GM12891 (cell line): ENCODE data around the gene TMEM127.

Experiments
- DNase-seq: peaks from one replicate; pipeline ENCODE4 v3.0.0; 2011; ENCODE audit warnings: low spot score; ENCODE audit not compliant: insufficient read length
- FAIRE-seq: peaks from 2 replicates; lab custom pipeline; 2011; peaks lifted over from hg19 to GRCh38; lab: Jason Lieb, UNC
- PAX5 ChIP-seq: IDR thresholded peaks from 2 replicates; pipeline ENCODE4 v1.6.1; 2011; ENCODE audit warnings: low read length, moderate library complexity, mild to moderate bottlenecking; ENCODE audit not compliant: insufficient read depth, severe bottlenecking
- POLR2A ChIP-seq: IDR thresholded peaks from 2 replicates; pipeline ENCODE4 v1.6.1; 2011; ENCODE audit warnings: low read depth, low read length, control low read depth
- POLR2AphosphoS5 ChIP-seq: IDR thresholded peaks from 2 replicates; pipeline ENCODE4 v1.6.1; 2011; ENCODE audit warnings: low read depth, low read length, control low read depth
- POU2F2 ChIP-seq: IDR thresholded peaks from 2 replicates; pipeline ENCODE4 v1.6.1; 2011; ENCODE audit warnings: low read depth, mild to moderate bottlenecking, control low read depth, low read length, moderate library complexity
- SPI1 ChIP-seq: IDR thresholded peaks from 2 replicates; pipeline ENCODE4 v1.6.1; 2011; ENCODE audit warnings: low read depth, low read length, control low read depth
- TAF1 ChIP-seq: IDR thresholded peaks from 2 replicates; pipeline ENCODE4 v1.6.1; 2011; ENCODE audit warnings: low read depth, low read length, control low read depth

Gene TMEM127

GRCh38 chr2:96287273-96287856 is 21.6 kb upstream of the TMEM127 start:
- TF ChIP-seq TAF1: no peak
- TF ChIP-seq POLR2A: no peak
- TF ChIP-seq POU2F2: no peak
- no peak for TF ChIP-seq PAX5
- TF ChIP-seq SPI1: no peak
- TF ChIP-seq POLR2AphosphoS5: no peak
- FAIRE-seq (no peak), DNase-seq (no peak)

- TF ChIP-seq TAF1 (no peak), SPI1 (no peak), POLR2AphosphoS5 (no peak; the same call in 1 of the 2 replicates), POLR2A (no peak)
- DNase-seq (no peak), FAIRE-seq (no peak)
Observed at GRCh38 chr2:96276787-96277499, 11.1 kb upstream of the TMEM127 start.

- FAIRE-seq (no peak), DNase-seq (no peak)
- TF ChIP-seq POLR2AphosphoS5 (no peak), SPI1 (no peak), PAX5 (no peak), POU2F2 (no peak), TAF1 (no peak)
Observed at GRCh38 chr2:96274355-96275056, 8.7 kb upstream of the TMEM127 start.

- FAIRE-seq (no peak), DNase-seq (no peak)
- no peak for TF ChIP-seq POU2F2
- TF ChIP-seq POLR2AphosphoS5: no peak
- TF ChIP-seq SPI1: no peak
- no peak for TF ChIP-seq POLR2A
- no peak for TF ChIP-seq TAF1
- no peak for TF ChIP-seq PAX5
Observed at GRCh38 chr2:96273763-96274162, 8.0 kb upstream of the TMEM127 start.

- FAIRE-seq (no peak), DNase-seq (no peak)
Observed at GRCh38 chr2:96271995-96272394, 6.2 kb upstream of the TMEM127 start.

GRCh38 chr2:96267159-96267971 is 1.6 kb upstream of the TMEM127 start:
- peak; percentile 39 for DNase-seq
- peak; percentile 20 for FAIRE-seq
- TF ChIP-seq PAX5 (no peak), POU2F2 (no peak), SPI1 (no peak), TAF1 (no peak), POLR2A (no peak), POLR2AphosphoS5 (no peak)

More at GRCh38 chr2:96271995-96272394, 6.2 kb upstream of the TMEM127 start:
- TF ChIP-seq TAF1 (no peak), POLR2A (peak; percentile 30; the same call in 1 of the 2 replicates), POU2F2 (no peak), POLR2AphosphoS5 (no peak), PAX5 (no peak), SPI1 (no peak)

- DNase-seq (no peak), FAIRE-seq (no peak)
- TF ChIP-seq TAF1: no peak
- TF ChIP-seq SPI1: no peak
- TF ChIP-seq POLR2A: no peak
- no peak for TF ChIP-seq POU2F2
- TF ChIP-seq PAX5: no peak
- no peak for TF ChIP-seq POLR2AphosphoS5
Observed at GRCh38 chr2:96265349-96265839, 403 bp downstream of the TMEM127 start.

GRCh38 chr2:96264656-96265348 is 995 bp downstream of the TMEM127 start:
- TF ChIP-seq SPI1 (no peak), POU2F2 (no peak), POLR2AphosphoS5 (no peak), TAF1 (no peak), PAX5 (no peak), POLR2A (no peak)
- peak; percentile 43 for DNase-seq
- FAIRE-seq: no peak
